GM18951 (cell line): ENCODE data around the gene ETV3L.

Experiments
- POLR2A ChIP-seq: IDR thresholded peaks from 4 replicates; pipeline ENCODE4 v1.6.1; 2011; ENCODE audit warnings: mild to moderate bottlenecking; ENCODE audit not compliant: insufficient read length, insufficient read depth; ENCODE audit errors: extremely low read depth
- in situ Hi-C: fragments of 300-500 bp; cut with MboI; formaldehyde crosslinking; loops from one replicate; pipeline ENCODE4 v1.12.0; 2022; ENCODE audit warnings: low sequenced_read_pairs, mixed read lengths, inconsistent platforms; ENCODE audit not compliant: unreplicated experiment

Gene ETV3L

GRCh38 chr1:157137408-157138219, 38.0 kb upstream of the ETV3L start:
- in situ Hi-C loops = no loop called here
- TF ChIP-seq POLR2A = no peak

GRCh38 chr1:157137046-157137407, 37.4 kb upstream of the ETV3L start:
- no peak for TF ChIP-seq POLR2A
- in situ Hi-C loops = no loop called here

- in situ Hi-C loops = no loop called here
- TF ChIP-seq POLR2A = no peak
Observed at GRCh38 chr1:157136133-157136532, 36.5 kb upstream of the ETV3L start.

GRCh38 chr1:157135646-157136045, 36.0 kb upstream of the ETV3L start:
- in situ Hi-C loops = no loop called here
- no peak for TF ChIP-seq POLR2A

- in situ Hi-C loops = no loop called here
- no peak for TF ChIP-seq POLR2A
Observed at GRCh38 chr1:157135070-157135469, 35.5 kb upstream of the ETV3L start.

GRCh38 chr1:157134442-157134841, 34.8 kb upstream of the ETV3L start:
- in situ Hi-C loops = no loop called here
- no peak for TF ChIP-seq POLR2A

- in situ Hi-C loops = no loop called here
- TF ChIP-seq POLR2A = no peak
Observed at GRCh38 chr1:157133426-157133825, 33.8 kb upstream of the ETV3L start.

GRCh38 chr1:157132616-157133167, 33.1 kb upstream of the ETV3L start:
- no peak for TF ChIP-seq POLR2A
- in situ Hi-C loops = no loop called here

GRCh38 chr1:157132111-157132510, 32.5 kb upstream of the ETV3L start:
- in situ Hi-C loops = no loop called here
- TF ChIP-seq POLR2A = no peak

- no peak for TF ChIP-seq POLR2A
- in situ Hi-C loops = no loop called here
Observed at GRCh38 chr1:157131281-157131680, 31.7 kb upstream of the ETV3L start.

GRCh38 chr1:157124855-157125254, 25.2 kb upstream of the ETV3L start:
- in situ Hi-C loops = no loop called here
- TF ChIP-seq POLR2A = no peak

- in situ Hi-C loops = no loop called here
Observed at GRCh38 chr1:157119448-157119847, 19.8 kb upstream of the ETV3L start.

GRCh38 chr1:157119008-157119407, 19.4 kb upstream of the ETV3L start:
- no peak for TF ChIP-seq POLR2A
- in situ Hi-C loops = no loop called here

More at GRCh38 chr1:157119448-157119847, 19.8 kb upstream of the ETV3L start:
- TF ChIP-seq POLR2A = no peak

GRCh38 chr1:157117527-157118057, 18.0 kb upstream of the ETV3L start:
- in situ Hi-C loops = no loop called here
- no peak for TF ChIP-seq POLR2A
